HG03558 (cell line): ENCODE measurements around the gene ANKRD62.
A peak's percentile ranks its signal among the peaks of the same experiment; 100 is the strongest.

Experiments used
- ATAC-seq: cut with Tn5 transposase; IDR thresholded peaks from one replicate; pipeline ENCODE4 v1.9.1; 2021; ENCODE audit warnings: moderate number of reproducible peaks; ENCODE audit not compliant: unreplicated experiment; ENCODE audit errors: extremely low read depth

ANKRD62 gene

DNA sequence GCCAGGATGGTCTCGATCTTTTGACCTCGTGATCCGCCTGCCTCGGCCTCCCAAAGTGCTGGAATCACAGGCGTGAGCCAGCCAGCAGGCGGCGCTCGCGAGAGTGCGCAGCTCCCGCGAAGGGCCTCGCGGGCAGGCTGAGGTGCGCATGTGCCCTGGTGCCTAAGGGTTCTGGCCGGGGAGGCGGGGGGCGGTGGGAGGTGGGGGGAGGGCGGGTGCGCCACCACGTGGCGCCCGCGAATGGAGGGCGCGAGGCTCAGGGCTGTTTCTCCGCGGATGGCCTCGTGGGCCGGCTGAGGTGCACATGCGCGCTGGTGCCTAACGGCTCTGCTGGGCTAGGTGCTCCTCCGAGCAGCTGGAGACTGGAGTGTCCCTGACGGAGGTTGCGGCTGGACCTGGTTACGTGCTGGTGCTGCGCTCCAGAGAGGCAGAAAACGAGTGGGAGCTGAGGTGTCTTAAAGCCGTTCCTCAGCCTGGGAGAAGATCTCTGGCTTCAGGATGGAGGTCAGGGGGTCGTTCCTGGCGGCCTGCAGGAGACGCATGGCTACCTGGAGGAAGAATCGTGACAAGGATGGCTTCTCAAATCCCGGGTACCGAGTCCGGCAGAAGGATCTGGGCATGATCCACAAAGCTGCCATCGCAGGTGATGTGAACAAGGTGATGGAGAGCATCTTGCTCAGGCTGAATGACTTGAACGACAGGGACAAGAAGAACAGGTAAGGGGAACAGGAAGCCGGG lies at the start of gene ANKRD62:
ANKRD62 (plus strand) TSS at position 324 of the 738 bp plus-strand sequence; CDS start at position 499, 175 bp downstream.
- ATAC-seq: no peak

DNA sequence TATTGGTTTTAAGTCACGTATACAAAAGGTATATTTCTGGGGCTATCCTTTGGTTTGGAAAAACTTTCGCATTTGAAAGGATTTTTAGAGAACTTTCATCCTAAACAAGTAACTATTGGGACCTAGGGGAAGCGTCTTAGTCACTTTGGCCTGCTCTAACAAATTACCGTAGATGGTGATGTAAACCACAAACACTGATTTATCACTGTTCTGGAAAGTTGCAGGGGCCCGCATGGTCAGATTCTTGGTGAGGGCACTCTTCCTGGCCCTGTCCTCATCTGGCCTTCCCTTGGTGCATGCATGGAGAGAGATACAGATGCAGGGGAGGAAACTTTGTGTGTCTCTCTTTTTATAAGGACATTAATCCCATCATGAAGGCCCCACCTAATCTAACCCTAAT lies 49.1 kb upstream of the ANKRD62 start:
- no peak for ATAC-seq

- no peak for ATAC-seq
Measured at GRCh38 chr18:12046046-12046750, 47.4 kb upstream of the ANKRD62 start.

DNA sequence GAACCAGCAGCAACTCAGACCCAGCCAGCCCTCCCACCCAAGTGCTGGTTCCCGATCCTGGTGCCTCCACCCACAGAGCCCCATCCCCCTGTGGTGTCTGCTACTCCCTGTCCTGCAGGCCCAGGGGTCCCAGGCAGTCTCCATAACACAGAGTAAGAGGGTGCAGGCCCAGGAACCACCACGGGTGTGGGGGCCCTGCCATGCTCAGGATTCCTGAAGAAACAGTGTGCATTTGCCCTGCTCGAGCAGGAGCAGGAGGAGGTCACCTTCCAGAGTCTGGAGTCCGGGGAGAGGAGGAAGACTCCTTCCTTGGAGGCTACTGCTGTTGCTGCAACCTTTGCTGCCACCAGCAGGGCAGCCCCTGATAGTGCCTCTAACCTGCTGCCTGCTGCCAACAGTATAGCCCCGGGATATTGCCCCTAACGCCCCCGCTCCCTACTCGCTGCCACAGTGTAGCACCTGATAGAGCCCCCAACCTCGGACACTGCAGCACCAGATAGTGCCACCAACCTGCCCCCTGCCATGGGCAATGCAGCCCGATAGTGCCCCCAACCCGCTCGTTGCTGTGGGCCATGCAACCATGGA lies 46.8 kb upstream of the ANKRD62 start:
- no peak for ATAC-seq

GRCh38 chr18:12048010-12048826 lies 45.4 kb upstream of the ANKRD62 start:
- ATAC-seq: no peak

DNA sequence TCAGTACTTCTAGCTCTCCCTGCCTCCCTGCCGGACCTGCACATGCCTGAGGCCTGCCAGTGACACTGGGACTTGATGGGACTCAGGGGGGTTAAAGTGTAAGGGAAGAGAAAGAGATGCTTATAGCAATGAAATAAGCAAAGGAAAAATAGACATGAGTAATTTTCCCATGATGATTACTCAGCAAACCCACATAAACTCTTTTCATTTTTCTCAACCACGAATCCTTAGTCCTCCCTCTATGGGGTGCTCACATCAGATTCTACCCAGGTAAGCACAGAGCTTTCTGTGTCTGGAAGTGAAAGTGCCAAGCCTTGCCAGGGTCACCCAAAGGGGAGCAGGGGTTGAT lies 44.8 kb upstream of the ANKRD62 start:
- no peak for ATAC-seq

GRCh38 chr18:12049978-12050811 lies 43.4 kb upstream of the ANKRD62 start:
- peak; percentile 68 for ATAC-seq

- no peak for ATAC-seq
Measured at GRCh38 chr18:12052866-12053265, 40.8 kb upstream of the ANKRD62 start.

DNA sequence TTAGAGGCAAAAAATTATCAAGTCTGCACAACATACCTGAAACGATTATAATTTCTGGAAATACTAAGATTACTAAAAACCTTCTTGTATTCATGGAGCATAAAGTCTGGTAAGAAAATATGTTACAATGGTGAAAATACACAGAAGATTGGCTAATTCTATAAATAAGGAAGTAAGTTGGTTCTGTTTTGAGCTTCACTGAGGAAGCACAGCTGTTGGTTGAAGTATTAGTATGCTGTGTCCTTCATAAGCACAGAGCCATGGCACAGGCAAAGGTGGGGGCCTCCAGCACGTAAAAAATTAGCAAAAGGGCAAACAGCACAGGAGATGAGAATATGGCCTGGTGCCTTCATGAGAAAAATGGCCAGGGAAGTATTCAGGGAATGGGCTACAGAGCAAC lies 40.4 kb upstream of the ANKRD62 start:
- no peak for ATAC-seq

- no peak for ATAC-seq
Measured at GRCh38 chr18:12056034-12056883, 37.4 kb upstream of the ANKRD62 start.

DNA sequence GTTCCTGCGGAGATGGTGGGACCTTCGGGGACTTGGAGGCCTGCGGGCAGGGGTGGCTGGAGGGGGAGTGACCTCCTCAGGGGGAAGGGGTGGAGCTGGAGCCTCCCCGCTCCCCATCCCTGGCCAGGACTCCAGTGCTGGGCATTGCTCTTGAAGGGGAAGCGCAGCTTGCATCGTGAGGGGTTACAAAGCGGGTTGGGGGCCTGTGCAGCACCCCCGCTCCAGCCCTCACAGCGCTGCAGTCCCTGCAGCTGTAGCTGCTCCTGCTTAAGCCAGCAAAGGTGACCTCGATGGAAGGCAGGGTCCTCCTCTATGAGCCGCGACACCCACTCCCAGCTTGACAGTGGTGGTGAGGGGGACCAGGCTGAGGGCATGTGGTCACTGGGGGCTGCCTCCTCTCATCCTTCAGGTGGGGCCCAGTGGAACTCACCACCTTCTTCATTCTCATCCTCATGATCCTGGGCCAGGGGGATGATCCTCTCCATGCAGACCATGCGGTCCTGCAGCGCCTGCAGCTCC lies 36.7 kb upstream of the ANKRD62 start:
- no peak for ATAC-seq

- no peak for ATAC-seq
Measured at GRCh38 chr18:12057419-12058039, 36.1 kb upstream of the ANKRD62 start.

DNA sequence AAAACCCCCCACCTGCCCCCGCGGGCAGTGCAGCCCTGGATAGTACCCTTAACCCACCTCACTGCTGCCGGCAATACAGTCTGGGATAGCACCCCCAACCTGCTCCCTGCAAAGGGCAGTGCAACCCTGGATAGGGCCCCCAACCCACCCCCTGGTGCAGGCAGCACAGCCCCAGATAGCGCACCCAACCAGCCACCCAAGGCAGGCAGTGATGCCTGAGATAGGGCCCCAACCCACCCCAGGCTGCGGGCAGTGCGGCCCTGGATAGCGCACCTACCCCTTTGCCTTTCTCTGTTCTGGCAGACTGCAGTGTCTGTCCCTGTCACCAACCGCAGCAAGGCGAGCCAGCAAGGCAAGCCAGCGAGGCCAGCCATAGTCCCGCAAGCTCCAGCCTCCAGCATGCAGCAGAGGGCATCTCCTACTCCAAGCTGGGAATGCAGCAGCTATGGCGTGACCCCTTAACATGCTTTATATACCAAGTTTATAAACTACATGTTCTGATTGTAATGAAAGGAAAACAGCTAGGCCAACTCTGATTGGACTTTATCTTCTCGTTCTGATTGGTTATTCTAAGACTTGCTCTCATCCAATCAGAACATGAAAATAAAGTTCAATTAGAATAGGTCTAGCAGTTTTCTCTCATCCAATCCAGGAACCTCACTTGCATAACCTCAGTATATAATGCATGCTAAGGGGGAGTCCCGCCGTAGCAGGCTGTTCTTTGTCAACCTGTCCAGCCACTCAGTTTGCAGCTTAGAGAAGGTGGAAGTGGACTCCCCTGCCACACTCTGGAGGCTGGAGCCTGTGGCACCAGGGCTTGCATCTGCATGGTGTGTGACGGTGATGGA lies 34.1 kb upstream of the ANKRD62 start:
- ATAC-seq: no peak

DNA sequence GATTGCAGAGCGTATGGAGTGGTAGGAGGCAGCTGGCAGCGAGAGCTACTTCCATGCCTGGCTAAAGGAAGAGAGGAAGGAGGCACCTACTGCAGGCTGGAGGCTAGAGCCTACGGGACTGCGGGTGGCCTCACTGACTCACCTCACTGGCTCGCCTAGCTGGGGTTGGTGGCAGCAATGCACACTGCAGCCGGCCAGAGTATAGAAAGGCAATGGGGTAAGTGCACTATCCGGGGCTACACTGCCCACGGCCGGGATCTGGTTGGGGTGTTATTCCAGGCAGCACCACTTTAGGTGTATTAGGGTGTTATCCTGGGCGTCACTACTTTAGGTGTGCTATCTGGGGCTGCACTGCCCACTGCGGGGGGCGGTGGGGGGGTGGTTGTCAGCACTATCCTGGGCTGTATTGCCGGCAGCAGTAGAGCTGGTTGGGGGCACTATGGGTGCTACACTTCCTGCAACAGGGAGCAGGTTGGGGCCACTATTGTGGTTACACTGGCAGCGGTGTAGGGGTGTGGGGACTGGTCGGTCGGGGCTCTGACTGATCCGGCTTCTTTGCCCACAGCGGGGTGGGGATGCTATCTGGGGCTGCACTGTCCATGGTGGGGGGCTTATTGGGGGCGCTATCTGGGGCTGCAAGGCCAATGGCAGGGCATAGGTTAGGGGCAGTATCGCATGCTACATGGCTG lies 33.3 kb upstream of the ANKRD62 start:
- ATAC-seq: no peak

DNA sequence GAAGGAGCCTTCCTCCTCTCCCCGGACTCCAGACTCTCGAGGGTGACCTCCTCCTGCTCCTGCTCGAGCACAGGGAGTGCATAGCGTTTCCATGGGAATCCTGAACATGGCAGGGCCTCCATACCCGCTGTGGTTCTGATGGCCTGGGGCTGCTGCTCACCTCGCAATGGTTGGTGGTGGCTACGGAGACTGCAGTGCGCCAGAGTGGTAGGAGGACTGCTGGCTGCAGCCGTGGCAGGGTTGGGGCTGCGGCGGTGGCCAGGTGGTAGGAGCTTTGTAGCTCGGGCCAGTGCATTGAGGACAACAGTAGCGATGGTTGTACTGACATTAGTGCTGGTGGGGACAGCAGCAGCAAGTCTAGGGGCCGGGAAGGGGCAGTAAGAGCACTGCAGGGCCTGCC lies 32.0 kb upstream of the ANKRD62 start:
- ATAC-seq: no peak

- ATAC-seq: no peak
Measured at GRCh38 chr18:12062974-12063373, 30.7 kb upstream of the ANKRD62 start.
